Activated CD8-positive, alpha-beta memory T cell treated with anti-CD3 and anti-CD28 coated beads, Interleukin-2, amount 10 ng/mL, durations not matched to agents 7 days and 5 days (primary cell): ENCODE data around the gene SLC6A12. TPM values are rescaled to one million over a fixed set of nuclear protein-coding genes. Genes with fewer than 3 reads are reported as not detected.

Experiments
- ATAC-seq: fragments of 150-1000 bp; cut with Tn5 transposase; one replicate; pipeline ENCODE4 v1.10.0; 2021; ENCODE audit warnings: moderate library complexity
- CTCF ChIA-PET: fragments of 350-600 bp; sonication (Branson Sonifier 250); formaldehyde crosslinking; loops from one replicate; lab custom pipeline; 2021; ENCODE audit warnings: antibody characterized with exemption; lab: Charles Lee
- DNase-seq: peaks from one replicate; pipeline ENCODE4 v3.0.0-alpha.2; 2020
- H3K27ac Mint-ChIP-seq: one replicate; pipeline ENCODE4 v1.8.0; 2021; ENCODE audit warnings: mild to moderate bottlenecking, mixed read lengths
- H3K27me3 Mint-ChIP-seq: one replicate; pipeline ENCODE4 v1.8.0; 2021; ENCODE audit warnings: mixed read lengths
- H3K36me3 Mint-ChIP-seq: one replicate; pipeline ENCODE4 v1.8.0; 2021; ENCODE audit warnings: mild to moderate bottlenecking, mixed read lengths
- H3K4me1 Mint-ChIP-seq: one replicate; pipeline ENCODE4 v1.8.0; 2021; ENCODE audit warnings: mixed read lengths
- H3K4me3 Mint-ChIP-seq: one replicate; pipeline ENCODE4 v1.8.0; 2021; ENCODE audit warnings: mild to moderate bottlenecking, moderate library complexity, mixed read lengths
- H3K9me3 Mint-ChIP-seq: one replicate; pipeline ENCODE4 v1.8.0; 2022; ENCODE audit warnings: low read depth, mixed read lengths
- total RNA-seq, 2 experiments: library from RNA; stranded (reverse); gene quantifications; one replicate each; pipeline ENCODE4 v1.2.3, GENCODE V29; 2021

The SLC6A12 gene
- total RNA-seq, 2 experiments from 2014 or later, result 0.33 TPM; not detected in 1

DNA sequence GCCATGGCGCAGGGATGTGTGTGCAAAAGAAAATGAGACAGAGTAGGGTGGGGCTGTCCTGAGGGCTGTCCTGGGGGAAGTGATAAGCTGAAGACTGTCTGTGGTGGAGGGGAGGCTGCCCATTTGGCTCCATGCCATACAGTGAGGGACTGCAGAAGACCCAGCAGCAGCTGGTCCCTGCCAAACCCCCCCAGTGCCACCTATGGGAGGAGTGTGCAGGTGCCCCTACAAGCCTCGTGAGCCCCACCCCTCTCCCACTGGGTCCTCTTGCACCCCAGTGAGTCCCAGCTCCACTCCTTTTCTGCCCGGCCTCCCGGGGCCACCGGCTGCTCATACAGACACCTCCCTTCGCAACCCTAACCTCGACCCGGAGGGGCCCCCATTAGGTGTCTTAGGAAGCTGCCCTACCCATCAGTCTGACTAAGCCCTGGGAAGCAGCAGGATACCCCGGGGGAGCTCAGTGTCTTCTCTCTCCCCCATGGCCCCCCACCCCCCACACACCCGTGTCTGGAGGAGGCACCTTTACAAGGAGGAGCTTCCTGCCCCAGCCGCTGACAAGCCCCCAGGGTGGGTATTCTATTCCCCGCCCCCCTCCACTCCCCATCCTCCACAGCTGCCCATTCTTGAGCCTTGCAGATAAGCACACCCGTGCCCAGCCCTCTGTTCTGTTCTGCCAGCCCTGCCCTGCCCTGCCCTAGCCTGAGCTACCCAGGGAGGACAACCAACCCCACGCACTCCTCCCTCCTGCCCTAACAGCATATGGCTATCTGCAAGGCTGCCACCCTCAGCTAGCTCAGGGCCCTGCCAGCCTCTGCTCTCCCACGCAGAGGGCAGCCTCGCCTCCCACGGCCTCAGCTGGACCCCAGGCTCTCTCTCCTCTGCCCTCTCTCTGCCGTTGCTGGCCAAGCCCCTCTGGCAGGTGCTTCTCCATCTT, 41.9 kb downstream of the SLC6A12 start:
- Mint-ChIP-seq H3K4me1 (peaks cover 16% of the 10 kb centered on the region), H3K27me3 (peaks cover 18% of the 10 kb centered on the region), H3K4me3 (no peak overlapping the region), H3K36me3 (no peaks in the 10 kb centered on the region), H3K9me3 (no peaks in the 10 kb centered on the region), H3K27ac (no peak overlapping the region)
- no peak for DNase-seq
- CTCF ChIA-PET, result no interaction called here
- ATAC-seq, result no peak

DNA sequence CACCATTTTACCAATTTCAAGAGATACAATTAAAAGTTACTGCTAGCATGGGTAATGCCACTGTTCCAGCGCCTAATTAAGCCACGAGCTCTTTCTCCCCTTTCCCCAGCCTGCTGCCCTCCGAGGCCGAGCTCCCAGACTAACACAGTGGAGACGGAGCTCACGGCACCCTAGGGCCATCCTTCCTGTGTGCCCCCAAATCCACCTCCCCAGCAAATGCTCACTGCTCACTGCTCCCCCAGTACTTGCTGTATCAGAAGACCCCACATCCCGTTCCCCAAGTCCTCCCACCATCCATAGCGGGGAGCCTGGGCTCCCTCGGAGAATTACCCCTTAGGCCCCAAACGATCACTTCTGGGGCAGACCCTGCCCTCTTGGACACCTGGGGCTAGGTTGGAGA, 42.7 kb downstream of the SLC6A12 start:
- Mint-ChIP-seq H3K27me3 (peaks cover 18% of the 10 kb centered on the region), H3K27ac (no peak overlapping the region), H3K4me3 (no peak overlapping the region), H3K9me3 (no peaks in the 10 kb centered on the region), H3K36me3 (no peaks in the 10 kb centered on the region), H3K4me1 (peaks cover 17% of the 10 kb centered on the region)
- ATAC-seq (no peak), DNase-seq (no peak)
- CTCF ChIA-PET, result no interaction called here

DNA sequence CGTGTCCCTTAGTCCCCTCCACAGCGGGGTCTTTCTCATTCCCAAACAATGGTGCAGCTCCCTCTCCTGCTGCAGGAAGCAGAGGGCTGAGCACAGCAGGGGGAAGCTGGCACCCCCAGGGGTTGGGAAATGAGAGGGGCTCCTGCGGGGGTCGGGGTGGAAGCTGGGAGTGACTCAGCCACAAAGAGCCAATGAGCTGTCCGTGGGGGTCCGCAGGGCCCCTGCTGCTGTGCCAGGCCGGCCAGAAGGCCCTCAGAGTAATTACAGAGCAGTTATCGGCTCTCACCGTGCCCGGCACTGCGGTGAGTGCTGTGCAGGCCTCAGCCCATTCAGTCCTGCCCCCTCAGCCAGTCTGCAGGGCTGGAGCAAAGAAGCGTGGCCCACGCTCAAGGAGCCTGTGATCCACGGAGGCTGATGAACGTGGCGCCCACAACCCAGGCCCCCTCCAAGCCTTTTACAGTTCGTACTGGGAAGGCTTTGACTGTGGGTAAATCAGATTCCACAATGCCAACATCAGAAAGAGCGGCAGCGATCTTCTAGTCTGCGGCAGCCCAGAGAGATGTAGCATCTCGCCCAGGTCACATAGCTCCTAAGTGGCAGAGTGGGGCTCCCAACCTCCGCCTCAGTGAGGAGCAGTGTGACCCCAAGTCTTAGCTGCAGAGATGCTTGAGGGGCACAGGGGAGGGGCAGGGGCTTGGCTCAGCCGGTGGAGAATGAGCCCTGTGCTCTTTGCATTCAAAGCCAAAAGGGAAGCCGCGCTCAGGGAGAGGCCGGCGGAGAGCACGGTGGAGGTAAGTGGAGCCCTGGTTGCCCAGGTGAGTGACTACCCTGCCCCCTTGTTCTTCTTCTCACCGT, 43.4 kb downstream of the SLC6A12 start:
- Mint-ChIP-seq H3K4me1 (peaks cover 19% of the 10 kb centered on the region), H3K4me3 (no peak overlapping the region), H3K36me3 (no peaks in the 10 kb centered on the region), H3K27me3 (peaks cover 18% of the 10 kb centered on the region), H3K9me3 (no peaks in the 10 kb centered on the region), H3K27ac (no peak overlapping the region)
- CTCF ChIA-PET, result interaction anchor here (1.7 kb wide), 1 partner anchor 17 kb away, joined by 6 read pairs; no protein-coding TSS in a partner anchor
- ATAC-seq (no peak), DNase-seq (no peak)

DNA sequence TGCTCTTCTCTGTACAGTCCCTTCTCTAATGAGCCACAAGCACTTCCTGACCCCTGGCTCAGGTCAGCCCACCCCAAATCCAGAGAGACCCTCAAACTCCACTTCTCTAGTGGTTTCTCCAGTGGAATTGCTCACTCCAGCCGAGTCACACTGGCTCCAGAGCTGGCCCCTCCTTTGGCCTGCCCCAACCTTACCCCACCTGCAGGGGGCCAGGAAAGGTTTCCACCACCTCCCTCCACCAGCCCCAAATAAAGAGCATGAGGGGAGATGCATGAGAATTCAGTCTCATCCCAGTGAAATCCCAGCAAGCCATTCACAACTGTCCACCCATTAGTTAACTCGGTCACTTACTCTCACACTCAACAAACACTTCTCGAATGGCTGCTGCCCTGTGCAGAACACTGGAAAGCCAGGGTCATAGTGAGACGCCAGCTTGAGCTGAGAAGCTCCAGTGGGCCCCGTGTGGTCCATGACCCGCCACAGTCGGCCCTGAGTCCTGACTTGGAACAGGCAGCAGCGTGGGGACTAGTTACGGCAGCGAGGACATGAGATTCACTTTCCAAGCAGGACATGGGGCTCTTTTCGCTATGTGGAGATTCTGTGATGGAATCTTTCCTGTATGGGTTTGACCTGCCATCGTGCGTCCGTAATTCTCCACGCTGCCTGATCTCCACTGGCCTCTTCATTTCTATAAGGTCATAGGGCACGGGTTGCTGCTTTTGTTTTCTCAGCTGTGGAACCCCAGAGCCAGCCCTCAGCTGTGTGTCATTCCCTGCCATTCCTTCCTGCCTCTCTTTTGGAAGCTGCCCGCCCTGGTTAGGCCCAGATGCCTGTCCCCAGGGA, 44.2 kb downstream of the SLC6A12 start:
- DNase-seq (no peak), ATAC-seq (no peak)
- Mint-ChIP-seq H3K4me3 (no peak overlapping the region), H3K27ac (no peak overlapping the region), H3K27me3 (peaks cover 18% of the 10 kb centered on the region), H3K9me3 (no peaks in the 10 kb centered on the region), H3K4me1 (peaks cover 19% of the 10 kb centered on the region), H3K36me3 (no peaks in the 10 kb centered on the region)
- CTCF ChIA-PET, result interaction anchor here (1.7 kb wide), 1 partner anchor 16 kb away, joined by 6 read pairs; no protein-coding TSS in a partner anchor

DNA sequence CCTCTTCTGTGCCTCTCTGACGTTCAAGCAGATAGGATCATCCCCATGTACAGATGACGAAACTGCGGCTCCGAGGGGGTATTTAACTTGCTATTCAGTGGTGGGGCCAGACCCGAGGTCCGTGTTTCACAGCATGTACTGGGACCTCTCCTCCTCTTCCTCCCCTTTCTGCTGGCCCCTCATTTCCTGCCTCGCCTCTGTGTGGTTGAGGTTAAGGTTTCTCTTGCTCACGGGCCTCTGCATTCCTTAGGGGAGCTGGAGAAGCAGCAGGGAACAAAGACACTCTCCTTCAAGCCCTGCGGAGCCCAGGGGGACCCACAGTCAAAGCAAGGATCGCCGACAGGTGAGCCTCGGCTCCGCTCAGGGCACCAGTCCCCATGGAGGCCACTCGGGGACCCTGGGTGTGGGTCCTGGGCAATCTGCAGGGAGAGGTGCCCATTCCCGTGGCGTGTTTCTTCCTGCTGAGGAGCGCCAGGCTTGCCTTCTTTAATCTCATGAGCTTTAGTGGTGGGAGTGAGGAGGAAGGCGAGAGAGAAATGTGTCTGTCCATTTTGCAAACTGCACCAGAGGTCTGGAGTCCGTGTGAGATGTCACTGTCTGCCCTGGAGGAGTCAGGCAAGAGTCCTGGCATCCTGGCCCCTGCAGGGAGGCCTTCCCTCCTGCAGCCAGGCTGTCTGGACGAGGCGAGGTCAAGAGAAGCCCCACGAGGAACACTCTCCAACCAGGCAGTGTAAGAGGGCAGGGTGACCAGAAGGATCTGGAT, 45.0 kb downstream of the SLC6A12 start:
- CTCF ChIA-PET, result interaction anchor here (1.7 kb wide), 1 partner anchor 16 kb away, joined by 6 read pairs; no protein-coding TSS in a partner anchor
- Mint-ChIP-seq H3K4me3 (no peak overlapping the region), H3K9me3 (no peaks in the 10 kb centered on the region), H3K4me1 (peaks cover 19% of the 10 kb centered on the region), H3K27ac (no peak overlapping the region), H3K27me3 (peaks cover 18% of the 10 kb centered on the region), H3K36me3 (no peaks in the 10 kb centered on the region)
- DNase-seq (no peak), ATAC-seq (no peak)

DNA sequence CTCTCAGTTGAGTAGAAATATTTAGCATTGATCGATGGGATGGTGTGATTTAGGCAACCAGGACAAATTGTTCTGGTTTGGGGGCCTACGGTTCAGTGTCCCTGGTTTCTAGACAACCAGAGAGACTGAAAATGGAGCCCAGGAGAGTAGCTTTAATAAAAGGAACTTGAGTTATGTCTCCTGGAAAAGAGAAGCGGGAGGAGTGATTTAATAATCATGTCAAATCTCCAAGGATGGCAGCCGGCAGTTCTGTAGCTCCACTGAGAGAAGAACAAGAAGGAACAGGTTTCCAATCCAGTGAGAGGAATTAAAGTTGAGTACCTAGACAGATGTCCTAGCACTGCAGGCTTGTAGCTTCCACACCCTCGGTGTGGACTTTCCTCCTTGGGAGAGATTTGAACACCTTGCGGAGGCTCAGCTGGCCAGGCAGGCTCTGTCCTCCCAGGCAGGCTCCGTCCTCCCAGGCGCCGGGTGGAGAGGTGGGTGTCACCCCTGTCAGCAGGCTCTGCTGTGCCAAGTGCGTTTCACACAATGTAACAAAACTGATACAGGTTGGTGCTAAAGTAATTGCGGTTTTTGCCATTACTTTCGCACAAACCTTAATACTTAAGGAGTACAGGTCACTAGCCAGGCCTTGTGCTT, 45.9 kb downstream of the SLC6A12 start:
- Mint-ChIP-seq H3K36me3 (no peaks in the 10 kb centered on the region), H3K4me3 (no peak overlapping the region), H3K27me3 (peaks cover 14% of the 10 kb centered on the region), H3K27ac (no peak overlapping the region), H3K4me1 (peaks cover 19% of the 10 kb centered on the region), H3K9me3 (no peaks in the 10 kb centered on the region)
- CTCF ChIA-PET, result no interaction called here
- ATAC-seq, result no peak
- DNase-seq, result no peak

DNA sequence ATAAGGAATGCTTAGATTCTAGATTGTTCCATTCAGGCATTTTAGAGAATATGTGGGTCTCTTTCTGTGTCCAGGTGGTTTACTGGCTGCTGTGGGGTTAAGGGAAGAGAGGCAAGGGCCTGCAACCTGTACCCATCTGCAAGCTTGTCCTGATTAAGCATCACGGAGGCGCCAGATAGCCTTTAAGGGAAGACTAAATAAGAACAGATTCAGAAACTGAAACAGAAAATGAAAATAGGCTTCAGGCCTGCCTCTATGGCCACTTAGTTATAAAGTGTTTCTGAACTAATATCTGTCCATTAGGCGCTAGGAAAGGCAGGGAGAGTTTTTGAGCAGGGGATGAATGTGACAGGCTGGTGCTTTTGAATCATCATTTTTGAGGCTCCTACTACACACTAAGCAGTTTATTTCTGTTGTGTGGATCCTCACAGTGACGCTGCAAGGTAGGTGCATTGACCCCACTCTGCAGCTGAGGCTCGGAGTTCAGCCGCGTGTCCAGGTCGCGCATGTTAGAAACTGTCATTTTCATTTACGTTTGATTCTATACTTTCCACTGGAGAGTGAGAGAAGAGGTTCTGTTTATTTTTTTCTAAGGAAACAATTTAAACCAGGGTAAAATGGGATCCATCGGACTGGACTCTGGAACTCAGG, 47.4 kb downstream of the SLC6A12 start:
- CTCF ChIA-PET, result no interaction called here
- peaks cover 19% of the 10 kb centered on the region for H3K4me1 Mint-ChIP-seq
- H3K27ac Mint-ChIP-seq, result no peak overlapping the region
- DNase-seq (no peak), ATAC-seq (no peak)
- H3K4me3 Mint-ChIP-seq, result no peak overlapping the region
- no peaks in the 10 kb centered on the region for H3K36me3 Mint-ChIP-seq
- H3K27me3 Mint-ChIP-seq, result peaks cover 9% of the 10 kb centered on the region
- no peaks in the 10 kb centered on the region for H3K9me3 Mint-ChIP-seq

DNA sequence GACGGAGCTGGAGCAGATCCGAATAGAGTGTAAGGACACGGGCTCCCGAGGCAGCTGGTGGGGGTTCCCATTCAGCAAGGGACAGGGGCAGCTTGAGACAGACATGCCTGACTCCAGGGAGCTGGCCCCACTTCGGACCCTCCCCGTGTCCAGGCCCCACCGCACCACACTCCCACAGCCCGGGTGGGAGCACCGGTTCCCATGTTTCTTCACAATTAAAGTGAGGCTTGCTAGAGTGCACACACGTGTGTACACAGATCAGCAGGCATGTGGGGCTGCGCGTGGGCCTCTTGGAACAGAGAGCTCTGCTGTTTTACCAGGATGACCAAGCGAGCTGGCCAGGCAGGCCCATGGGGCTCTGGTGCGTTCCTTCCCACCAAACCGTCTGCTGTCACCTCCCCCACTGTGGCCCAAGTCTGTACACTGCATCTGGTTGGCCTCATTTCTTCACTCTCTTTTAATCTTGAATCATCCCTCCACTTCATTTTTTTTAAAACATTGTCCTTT, 48.0 kb downstream of the SLC6A12 start:
- Mint-ChIP-seq H3K27ac (no peak overlapping the region), H3K27me3 (peaks cover 9% of the 10 kb centered on the region), H3K36me3 (no peaks in the 10 kb centered on the region), H3K9me3 (no peaks in the 10 kb centered on the region), H3K4me1 (peaks cover 19% of the 10 kb centered on the region), H3K4me3 (no peak overlapping the region)
- CTCF ChIA-PET, result no interaction called here
- no peak for ATAC-seq
- DNase-seq, result no peak

DNA sequence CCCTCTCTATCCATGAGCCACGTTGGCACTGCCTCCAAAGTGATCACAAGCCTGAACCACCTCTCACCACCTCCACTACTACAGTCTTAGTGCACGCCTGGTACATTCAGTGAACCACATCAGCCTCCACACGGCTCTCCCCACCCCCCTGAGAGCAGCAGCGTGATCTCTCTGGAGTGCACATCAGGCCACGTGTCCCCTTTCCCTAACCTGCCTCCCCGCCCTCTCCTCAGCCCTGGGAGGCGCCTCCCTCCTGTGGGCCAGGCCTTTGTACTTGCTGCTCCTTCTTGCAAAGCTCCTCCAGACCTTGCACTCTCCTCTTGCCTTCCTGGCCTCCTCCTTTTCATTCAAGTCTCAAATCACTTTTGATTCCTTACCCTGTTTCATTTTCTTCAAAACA, 49.8 kb downstream of the SLC6A12 start:
- Mint-ChIP-seq H3K9me3 (no peaks in the 10 kb centered on the region), H3K36me3 (no peaks in the 10 kb centered on the region), H3K4me3 (no peak overlapping the region), H3K27ac (no peak overlapping the region), H3K27me3 (peaks cover 4% of the 10 kb centered on the region), H3K4me1 (peaks cover 16% of the 10 kb centered on the region)
- CTCF ChIA-PET, result interaction anchor here (1.3 kb wide), 1 partner anchor 11 kb away, joined by 4 read pairs; no protein-coding TSS in a partner anchor
- no peak for DNase-seq
- ATAC-seq, result no peak

DNA sequence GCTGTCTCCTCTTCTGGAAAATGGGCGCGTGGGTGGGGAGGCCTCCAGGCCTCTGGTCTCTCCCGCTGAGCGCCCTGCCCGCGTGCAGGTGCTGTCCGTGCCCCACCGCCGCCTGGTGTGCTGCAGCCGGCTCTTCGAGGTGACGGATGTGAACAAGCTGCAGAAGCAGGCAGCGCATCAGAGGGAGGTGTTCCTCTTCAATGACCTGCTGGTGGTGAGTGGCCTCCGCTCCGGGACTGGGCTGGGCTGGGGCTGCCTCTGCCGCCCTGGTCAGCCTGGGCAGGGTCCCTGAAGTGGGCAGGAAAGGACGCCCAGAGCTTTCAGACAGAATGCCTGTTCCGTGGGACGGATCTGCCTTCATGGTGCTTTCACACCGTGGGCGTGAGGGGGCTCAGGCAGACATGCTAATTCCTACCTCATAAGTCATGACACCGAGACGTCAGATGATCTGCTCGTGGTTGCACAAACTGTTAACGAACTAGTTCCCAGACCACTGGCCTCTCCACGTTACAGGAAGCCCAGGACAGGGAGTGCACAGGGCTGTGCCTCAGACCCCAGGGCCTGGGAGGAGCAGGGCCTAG, 50.5 kb downstream of the SLC6A12 start:
- no peak overlapping the region for H3K27ac Mint-ChIP-seq
- H3K4me3 Mint-ChIP-seq, result no peak overlapping the region
- peaks cover 4% of the 10 kb centered on the region for H3K27me3 Mint-ChIP-seq
- CTCF ChIA-PET, result no interaction called here
- ATAC-seq (no peak), DNase-seq (no peak)
- H3K9me3 Mint-ChIP-seq, result no peaks in the 10 kb centered on the region
- H3K36me3 Mint-ChIP-seq, result no peaks in the 10 kb centered on the region
- H3K4me1 Mint-ChIP-seq, result peaks cover 9% of the 10 kb centered on the region
